Dermis blood vessel endothelial cell (primary cell): ENCODE results near the gene MSL1. TPM values are rescaled to one million over a fixed set of nuclear protein-coding genes. Genes with fewer than 3 reads are reported as not detected.
A peak's percentile ranks its signal among the peaks of the same experiment; 100 is the strongest.

Source experiments
- DNase-seq: peaks from one replicate; pipeline ENCODE4 v3.0.0; 2010
- total RNA-seq: library from RNA; depleted of rRNA; stranded (reverse); fragments of >200 nt; gene quantifications from 2 replicates; pipeline ENCODE4 v1.2.3, GENCODE V29; 2014

The MSL1 gene
- total RNA-seq, 1 donor from 2014 or later: 54.1 TPM

- DNase-seq: no peak
Observed at GRCh38 chr17:40091691-40092397, 29.9 kb upstream of the MSL1 start.

- DNase-seq: no peak
Observed at GRCh38 chr17:40092581-40092980, 29.2 kb upstream of the MSL1 start.

- no peak for DNase-seq
Observed at GRCh38 chr17:40093005-40093579, 28.7 kb upstream of the MSL1 start.

GRCh38 chr17:40093580-40094201 lies 28.1 kb upstream of the MSL1 start:
- no peak for DNase-seq

- no peak for DNase-seq
Observed at GRCh38 chr17:40094874-40095273, 26.9 kb upstream of the MSL1 start.

- DNase-seq: no peak
Observed at GRCh38 chr17:40095351-40095943, 26.3 kb upstream of the MSL1 start.

- peak; percentile 52 for DNase-seq
Observed at GRCh38 chr17:40095944-40096791, 25.6 kb upstream of the MSL1 start.

GRCh38 chr17:40097087-40097486 lies 24.7 kb upstream of the MSL1 start:
- no peak for DNase-seq

- DNase-seq: no peak
Observed at GRCh38 chr17:40097931-40098845, 23.6 kb upstream of the MSL1 start.

- peak; percentile 97 for DNase-seq
Observed at GRCh38 chr17:40098846-40099618, 22.7 kb upstream of the MSL1 start.

GRCh38 chr17:40099619-40100418 lies 22.0 kb upstream of the MSL1 start:
- no peak for DNase-seq

- no peak for DNase-seq
Observed at GRCh38 chr17:40100419-40100668, 21.4 kb upstream of the MSL1 start, which contains the start of gene NR1D1. NR1D1 (minus strand) TSS chr17:40100589; CDS start chr17:40100094, 495 bp downstream.

GRCh38 chr17:40100669-40101366 lies 21.0 kb upstream of the MSL1 start:
- peak; percentile 99 for DNase-seq

GRCh38 chr17:40101367-40102210 lies 20.2 kb upstream of the MSL1 start:
- no peak for DNase-seq

- no peak for DNase-seq
Observed at GRCh38 chr17:40103071-40103661, 18.6 kb upstream of the MSL1 start.

GRCh38 chr17:40103688-40104087 lies 18.1 kb upstream of the MSL1 start:
- DNase-seq: no peak

GRCh38 chr17:40104594-40105486 lies 16.9 kb upstream of the MSL1 start:
- no peak for DNase-seq
